Gastrocnemius medialis (tissue), 4 donors: ENCODE data around the gene ZNF576.

ENCODE experiments used
- CTCF ChIP-seq, 5 experiments: fragments of 450-650 bp in 3 of 5; fragments of 200-600 bp in 2 of 5; sonication (generic) in 2 of 5; IDR thresholded peaks in 4 of 5; conservative IDR thresholded peaks in 1 of 5; 1 replicate in 4 of 5; 2 replicates in 1 of 5; pipeline ENCODE4 v1.5.1; 2016 to 2019; ENCODE audit warnings: antibody characterized with exemption in 5 of 5, mild to moderate bottlenecking in 3 of 5, moderate library complexity in 3 of 5
- POLR2A ChIP-seq, 2 donors: fragments of 450-650 bp; IDR thresholded peaks; one replicate each; pipeline ENCODE4 v1.6.1; 2017; ENCODE audit warnings: antibody characterized with exemption in 2 of 2, mild to moderate bottlenecking in 2 of 2, moderate library complexity in 2 of 2

- TF ChIP-seq POLR2A (IDR thresholded peaks at IDR 0.05) (no peak), CTCF (IDR thresholded peaks at IDR 0.05 in 4 of 5, conservative IDR thresholded peaks at IDR 0.05 in 1 of 5) (no peak)
Measured at GRCh38 chr19:43582495-43582894, 13.9 kb upstream of the ZNF576 start.
